Activated CD4-positive, alpha-beta memory T cell treated with anti-CD3 and anti-CD28 coated beads, Interleukin-2, amount 10 ng/mL, durations not matched to agents 7 days and 5 days (primary cell): ENCODE measurements around the gene DGKQ. TPM values are rescaled to one million over a fixed set of nuclear protein-coding genes. Genes with fewer than 3 reads are reported as not detected.
"Not testable (repeated sequence)": the region's sequence is repeated elsewhere in the genome, so short reads cannot be mapped to it uniquely, and the experiment has no call there.

ENCODE experiments used
- CTCF ChIA-PET: fragments of 350-600 bp; sonication (Branson Sonifier 250); formaldehyde crosslinking; loops from one replicate; lab custom pipeline; 2021; ENCODE audit warnings: antibody characterized with exemption, inconsistent platforms; lab: Charles Lee
- POLR2A ChIA-PET: fragments of 350-600 bp; sonication (Branson Sonifier 250); formaldehyde crosslinking; loops from one replicate; lab custom pipeline; 2021; ENCODE audit warnings: antibody characterized with exemption; lab: Charles Lee
- DNase-seq: peaks from one replicate; pipeline ENCODE4 v3.0.0-alpha.2; 2020
- H3K27ac Mint-ChIP-seq: one replicate; pipeline ENCODE4 v1.8.0; 2021; ENCODE audit warnings: mild to moderate bottlenecking, mixed read lengths
- H3K27me3 Mint-ChIP-seq: one replicate; pipeline ENCODE4 v1.8.0; 2021; ENCODE audit warnings: mixed read lengths
- H3K36me3 Mint-ChIP-seq: one replicate; pipeline ENCODE4 v1.8.0; 2021; ENCODE audit warnings: low read depth, mixed read lengths
- H3K4me1 Mint-ChIP-seq: one replicate; pipeline ENCODE4 v1.8.0; 2021; ENCODE audit warnings: mixed read lengths
- H3K4me3 Mint-ChIP-seq: one replicate; pipeline ENCODE4 v1.8.0; 2021; ENCODE audit warnings: mild to moderate bottlenecking, mixed read lengths
- H3K9me3 Mint-ChIP-seq: one replicate; pipeline ENCODE4 v1.8.0; 2021; ENCODE audit warnings: mixed read lengths
- total RNA-seq, 2 experiments: library from RNA; stranded (reverse); gene quantifications; one replicate each; pipeline ENCODE4 v1.2.3, GENCODE V29; 2021

Gene DGKQ
- total RNA-seq, 2 experiments from 2014 or later: 13.8 to 14.7 TPM

GRCh38 chr4:1004557-1005485 is 31.5 kb upstream of the DGKQ start:
- Mint-ChIP-seq H3K27ac (no peak overlapping the region), H3K27me3 (peaks cover 50% of the 10 kb centered on the region), H3K9me3 (no peaks in the 10 kb centered on the region), H3K36me3 (no peaks in the 10 kb centered on the region), H3K4me1 (peaks cover 4% of the 10 kb centered on the region), H3K4me3 (no peak overlapping the region)
- no peak for DNase-seq
- ChIA-PET CTCF (interaction anchor here (1.5 kb wide), 1 partner anchor 18 kb away, joined by 5 read pairs; the partner anchor contains the start of gene IDUA), POLR2A (interaction anchor here (1.2 kb wide), 1 partner anchor 73 kb away, joined by 3 read pairs; the partner anchor contains the start of genes GAK and TMEM175)

GRCh38 chr4:1004071-1004418 is 30.7 kb upstream of the DGKQ start:
- H3K36me3 Mint-ChIP-seq: no peaks in the 10 kb centered on the region
- H3K4me3 Mint-ChIP-seq: no peak overlapping the region
- peaks cover 3% of the 10 kb centered on the region for H3K4me1 Mint-ChIP-seq
- H3K27ac Mint-ChIP-seq: no peak overlapping the region
- H3K27me3 Mint-ChIP-seq: peaks cover 52% of the 10 kb centered on the region
- CTCF ChIA-PET: no interaction called here
- POLR2A ChIA-PET: no interaction called here
- H3K9me3 Mint-ChIP-seq: no peaks in the 10 kb centered on the region
- DNase-seq: no peak

GRCh38 chr4:1003271-1004070 is 30.1 kb upstream of the DGKQ start:
- peaks cover 49% of the 10 kb centered on the region for H3K27me3 Mint-ChIP-seq
- H3K4me3 Mint-ChIP-seq: no peak overlapping the region
- ChIA-PET CTCF (no interaction called here), POLR2A (no interaction called here)
- H3K36me3 Mint-ChIP-seq: no peaks in the 10 kb centered on the region
- H3K4me1 Mint-ChIP-seq: no peaks in the 10 kb centered on the region
- H3K27ac Mint-ChIP-seq: no peak overlapping the region
- DNase-seq: no peak
- H3K9me3 Mint-ChIP-seq: no peaks in the 10 kb centered on the region

- ChIA-PET CTCF (no interaction called here), POLR2A (no interaction called here)
- H3K4me1 Mint-ChIP-seq: no peaks in the 10 kb centered on the region
- peaks cover 49% of the 10 kb centered on the region for H3K27me3 Mint-ChIP-seq
- no peaks in the 10 kb centered on the region for H3K36me3 Mint-ChIP-seq
- DNase-seq: no peak
- no peaks in the 10 kb centered on the region for H3K9me3 Mint-ChIP-seq
- H3K4me3 Mint-ChIP-seq: no peak overlapping the region
- no peak overlapping the region for H3K27ac Mint-ChIP-seq
Measured at GRCh38 chr4:1002631-1003251, 29.4 kb upstream of the DGKQ start.

GRCh38 chr4:1002131-1002630 is 28.8 kb upstream of the DGKQ start:
- ChIA-PET CTCF (interaction anchor here (0.8 kb wide), 1 partner anchor 352 kb away, joined by 3 read pairs; no protein-coding TSS in a partner anchor), POLR2A (interaction anchor here (1.2 kb wide), 1 partner anchor 30 kb away, joined by 4 read pairs; no protein-coding TSS in a partner anchor)
- Mint-ChIP-seq H3K4me3 (no peak overlapping the region), H3K36me3 (no peaks in the 10 kb centered on the region), H3K27me3 (peaks cover 45% of the 10 kb centered on the region), H3K4me1 (no peaks in the 10 kb centered on the region), H3K27ac (no peak overlapping the region), H3K9me3 (no peaks in the 10 kb centered on the region)
- no peak for DNase-seq

GRCh38 chr4:1001561-1002130 is 28.3 kb upstream of the DGKQ start:
- Mint-ChIP-seq H3K36me3 (no peaks in the 10 kb centered on the region), H3K4me1 (no peaks in the 10 kb centered on the region), H3K27me3 (peaks cover 44% of the 10 kb centered on the region), H3K4me3 (no peak overlapping the region), H3K9me3 (no peaks in the 10 kb centered on the region), H3K27ac (no peak overlapping the region)
- no peak for DNase-seq
- POLR2A ChIA-PET: interaction anchor here (1.2 kb wide), 1 partner anchor 29 kb away, joined by 4 read pairs; no protein-coding TSS in a partner anchor
- CTCF ChIA-PET: interaction anchor here (0.8 kb wide), 1 partner anchor 353 kb away, joined by 3 read pairs; no protein-coding TSS in a partner anchor

- Mint-ChIP-seq H3K27ac (no peak overlapping the region), H3K9me3 (no peaks in the 10 kb centered on the region), H3K27me3 (peaks cover 44% of the 10 kb centered on the region), H3K4me3 (no peak overlapping the region), H3K36me3 (no peaks in the 10 kb centered on the region), H3K4me1 (no peaks in the 10 kb centered on the region)
- ChIA-PET CTCF (no interaction called here), POLR2A (no interaction called here)
- no peak for DNase-seq
Measured at GRCh38 chr4:1000686-1001260, 27.4 kb upstream of the DGKQ start.

GRCh38 chr4:999882-1000425 is 26.6 kb upstream of the DGKQ start:
- no peak overlapping the region for H3K4me3 Mint-ChIP-seq
- no peaks in the 10 kb centered on the region for H3K4me1 Mint-ChIP-seq
- POLR2A ChIA-PET: no interaction called here
- H3K27me3 Mint-ChIP-seq: peaks cover 44% of the 10 kb centered on the region
- DNase-seq: no peak
- no peak overlapping the region for H3K27ac Mint-ChIP-seq
- H3K9me3 Mint-ChIP-seq: no peaks in the 10 kb centered on the region
- H3K36me3 Mint-ChIP-seq: no peaks in the 10 kb centered on the region
- CTCF ChIA-PET: no interaction called here

- H3K27me3 Mint-ChIP-seq: peaks cover 40% of the 10 kb centered on the region
- H3K4me3 Mint-ChIP-seq, H3K9me3 Mint-ChIP-seq, H3K27ac Mint-ChIP-seq, H3K4me1 Mint-ChIP-seq, POLR2A ChIA-PET, CTCF ChIA-PET, H3K36me3 Mint-ChIP-seq, DNase-seq: not testable (repeated sequence)
Measured at GRCh38 chr4:999240-999863, 26.0 kb upstream of the DGKQ start.

GRCh38 chr4:998096-998691 is 24.8 kb upstream of the DGKQ start:
- no peak overlapping the region for H3K27ac Mint-ChIP-seq
- ChIA-PET POLR2A (no interaction called here), CTCF (no interaction called here)
- H3K4me3 Mint-ChIP-seq: no peak overlapping the region
- H3K9me3 Mint-ChIP-seq: no peaks in the 10 kb centered on the region
- no peaks in the 10 kb centered on the region for H3K36me3 Mint-ChIP-seq
- H3K4me1 Mint-ChIP-seq: no peaks in the 10 kb centered on the region
- DNase-seq: no peak
- peaks cover 35% of the 10 kb centered on the region for H3K27me3 Mint-ChIP-seq

- H3K9me3 Mint-ChIP-seq: no peaks in the 10 kb centered on the region
- H3K27me3 Mint-ChIP-seq: peaks cover 35% of the 10 kb centered on the region
- no peak overlapping the region for H3K4me3 Mint-ChIP-seq
- H3K4me1 Mint-ChIP-seq: no peaks in the 10 kb centered on the region
- H3K27ac Mint-ChIP-seq: no peak overlapping the region
- no peaks in the 10 kb centered on the region for H3K36me3 Mint-ChIP-seq
- DNase-seq: no peak
- POLR2A ChIA-PET: no interaction called here
- CTCF ChIA-PET: no interaction called here
Measured at GRCh38 chr4:997375-998071, 24.2 kb upstream of the DGKQ start.
